ENCODE measurements around the gene NKD1.

- TF ChIP-seq FOXM1 (IDR thresholded peaks at IDR 0.05; ENCODE audit: borderline replicate concordance) (no peak), SUZ12 (IDR thresholded peaks at IDR 0.05) (no peak), ELF4 (IDR thresholded peaks at IDR 0.05) (no peak), BHLHE40 (IDR thresholded peaks at IDR 0.05; ENCODE audit: borderline replicate concordance) (no peak), CTBP1 (IDR thresholded peaks at IDR 0.05; ENCODE audit: borderline replicate concordance) (no peak), FOXK2 (IDR thresholded peaks at IDR 0.05) (no peak), FOXA1 (IDR thresholded peaks at IDR 0.05) (no peak), TARDBP (IDR thresholded peaks at IDR 0.05) (no peak), HDGF (IDR thresholded peaks at IDR 0.05; ENCODE audit: borderline replicate concordance) (no peak), LEF1 (IDR thresholded peaks at IDR 0.05; ENCODE audit: borderline replicate concordance) (no peak), L3MBTL2 (conservative IDR thresholded peaks at IDR 0.05) (no peak)
Observed at GRCh38 chr16:50547340-50548124, 664 bp upstream of the NKD1 start.
